COR-L47 (cell line): Measurements from ENCODE around the gene HK2.
"Not testable (repeated sequence)": the region's sequence is repeated elsewhere in the genome, so short reads cannot be mapped to it uniquely, and the experiment has no call there.

ENCODE experiments used
- DNase-seq: peaks from one replicate; lab custom pipeline; 2025; lab: John Stamatoyannopoulos, UW

The HK2 gene

DNA sequence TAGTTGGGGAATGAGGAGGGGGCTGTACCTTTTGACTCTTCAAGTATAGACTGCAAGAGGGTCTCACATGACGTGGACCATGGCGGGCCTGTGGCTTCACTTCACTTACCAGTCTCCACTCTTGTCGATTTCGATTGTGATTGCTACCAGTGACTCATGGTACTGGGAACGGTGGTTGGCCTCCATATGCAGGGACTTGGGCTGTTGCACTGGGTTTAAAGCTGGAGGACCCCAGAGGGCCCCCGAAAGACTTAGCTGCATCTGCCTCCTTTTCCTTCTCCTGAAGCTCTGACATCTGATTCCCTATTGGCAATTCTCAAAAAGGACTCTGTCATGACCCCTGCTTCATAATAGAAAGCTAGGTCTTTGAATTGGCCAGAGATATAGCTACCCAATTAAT is 43.4 kb downstream of the HK2 start:
- no peak for DNase-seq

DNA sequence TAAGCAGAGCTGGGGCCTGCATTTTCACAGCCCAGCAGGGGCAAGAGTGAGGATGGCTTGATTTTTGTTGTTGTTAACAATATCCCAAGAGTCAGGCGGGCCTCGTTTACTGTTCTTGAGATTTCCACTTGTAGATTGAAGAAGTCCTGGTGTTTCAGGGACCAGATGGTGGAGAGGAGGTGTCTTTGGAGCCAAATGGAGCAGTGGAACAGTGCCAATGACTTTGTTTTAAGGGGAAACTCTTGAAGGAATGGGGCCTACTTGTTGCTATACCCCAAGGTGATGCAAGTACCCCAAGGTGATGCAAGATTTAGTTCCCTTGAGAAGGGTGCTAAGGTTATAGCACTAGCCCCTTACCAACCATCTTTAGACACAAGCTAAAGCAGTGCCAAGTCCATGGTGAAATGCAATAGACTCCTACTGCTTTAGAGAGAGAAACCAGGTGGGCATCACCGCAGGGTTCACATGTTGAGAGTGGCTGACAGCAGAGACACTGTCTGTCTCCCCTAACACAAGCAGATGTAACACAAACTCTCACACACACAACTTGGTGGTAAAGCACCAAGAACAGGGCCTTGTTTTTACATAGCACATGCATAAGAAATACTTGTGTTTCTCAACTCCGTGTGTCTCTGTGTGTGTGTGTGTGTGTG is 44.0 kb downstream of the HK2 start:
- no peak for DNase-seq

GRCh38 chr2:74878551-74878950 is 44.6 kb downstream of the HK2 start:
- DNase-seq = no peak

DNA sequence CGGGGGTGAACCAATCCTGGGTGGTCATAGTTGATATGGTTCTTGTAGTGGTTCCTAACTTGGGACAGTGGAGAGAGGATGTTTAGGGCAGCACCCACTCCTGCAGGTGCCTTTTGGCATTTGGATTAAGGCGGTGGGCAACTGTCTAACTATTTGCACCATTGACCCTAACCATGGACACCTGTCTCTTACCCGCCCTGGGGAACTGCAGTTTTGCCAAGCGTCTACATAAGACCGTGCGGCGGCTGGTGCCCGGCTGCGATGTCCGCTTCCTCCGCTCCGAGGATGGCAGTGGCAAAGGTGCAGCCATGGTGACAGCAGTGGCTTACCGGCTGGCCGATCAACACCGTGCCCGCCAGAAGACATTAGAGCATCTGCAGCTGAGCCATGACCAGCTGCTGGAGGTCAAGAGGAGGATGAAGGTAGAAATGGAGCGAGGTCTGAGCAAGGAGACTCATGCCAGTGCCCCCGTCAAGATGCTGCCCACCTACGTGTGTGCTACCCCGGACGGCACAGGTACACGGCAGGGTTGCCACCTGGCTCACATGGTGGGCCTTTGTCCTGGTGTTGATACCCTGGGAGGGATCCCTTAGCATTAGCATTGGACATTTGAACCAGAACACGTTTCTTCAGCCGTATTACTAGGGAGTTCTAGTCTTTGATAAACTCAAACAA is 46.3 kb downstream of the HK2 start:
- no peak for DNase-seq

GRCh38 chr2:74881176-74881575 is 47.2 kb downstream of the HK2 start:
- no peak for DNase-seq

GRCh38 chr2:74881626-74882298 is 47.8 kb downstream of the HK2 start:
- DNase-seq = no peak

GRCh38 chr2:74882299-74882687 is 48.4 kb downstream of the HK2 start:
- no peak for DNase-seq

- DNase-seq = no peak
Measured at GRCh38 chr2:74883011-74883410, 49.1 kb downstream of the HK2 start.

DNA sequence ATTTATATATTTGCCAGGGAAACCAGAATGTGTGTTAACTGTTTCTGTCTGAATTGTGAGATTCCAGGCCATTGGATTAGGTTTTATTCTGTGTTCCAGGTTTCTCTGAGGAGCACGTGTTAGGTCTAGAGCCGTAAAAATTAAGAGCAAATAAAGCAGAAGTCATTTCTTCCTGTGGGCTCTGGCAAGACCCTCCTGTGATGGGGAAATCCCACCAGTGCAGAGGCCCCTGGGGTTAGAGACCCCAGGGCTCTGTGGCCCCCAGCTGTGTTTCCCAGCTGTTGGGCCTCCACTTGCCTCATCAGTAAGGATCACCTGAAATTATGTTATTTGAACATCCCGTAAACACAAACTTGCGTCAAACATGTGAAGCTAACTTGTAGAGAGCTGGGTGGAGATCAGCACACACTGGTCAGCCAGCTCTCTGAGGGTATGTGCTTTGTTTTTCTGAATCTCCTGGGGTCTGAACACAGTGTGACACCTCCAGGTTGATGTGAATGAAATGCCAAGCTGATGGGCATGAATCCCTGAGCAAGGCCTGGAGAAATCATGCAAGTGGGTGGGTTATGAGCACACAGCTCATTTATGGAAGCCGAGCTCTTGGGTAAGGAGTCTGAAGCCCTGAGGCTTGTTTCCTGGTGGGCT is 50.3 kb downstream of the HK2 start:
- DNase-seq = no peak

GRCh38 chr2:74884866-74885265 is 50.9 kb downstream of the HK2 start:
- no peak for DNase-seq

DNA sequence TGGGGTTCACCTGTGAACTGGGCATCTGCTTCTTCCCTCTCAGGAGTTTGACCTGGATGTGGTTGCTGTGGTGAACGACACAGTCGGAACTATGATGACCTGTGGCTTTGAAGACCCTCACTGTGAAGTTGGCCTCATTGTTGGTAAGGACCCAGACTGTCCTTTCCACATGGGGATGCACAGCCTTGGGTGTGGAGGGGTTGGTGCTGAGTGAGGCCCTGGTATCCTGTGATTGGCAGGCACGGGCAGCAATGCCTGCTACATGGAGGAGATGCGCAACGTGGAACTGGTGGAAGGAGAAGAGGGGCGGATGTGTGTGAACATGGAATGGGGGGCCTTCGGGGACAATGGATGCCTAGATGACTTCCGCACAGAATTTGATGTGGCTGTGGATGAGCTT is 52.3 kb downstream of the HK2 start:
- no peak for DNase-seq

DNA sequence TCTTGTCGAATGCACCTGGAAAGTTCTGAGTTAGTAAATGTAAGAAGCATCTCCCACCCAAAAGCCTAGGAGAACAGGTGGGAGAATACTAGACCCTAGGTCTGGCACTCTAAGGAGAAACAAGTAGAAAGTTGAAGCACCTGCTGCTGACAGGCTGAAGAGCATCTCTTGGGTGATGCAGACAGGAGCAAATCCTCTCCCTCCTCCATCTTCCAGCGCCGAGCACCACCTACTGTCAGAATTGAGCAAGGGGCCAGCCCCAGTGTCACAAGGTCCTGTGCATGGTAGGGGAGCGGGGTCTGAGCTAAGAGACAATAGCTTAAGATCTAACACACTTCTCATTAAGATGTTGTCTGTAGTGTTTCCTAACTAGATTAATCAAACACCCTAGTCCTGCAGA is 52.9 kb downstream of the HK2 start:
- DNase-seq = no peak

- no peak for DNase-seq
Measured at GRCh38 chr2:74887445-74887951, 53.6 kb downstream of the HK2 start.

- DNase-seq = no peak
Measured at GRCh38 chr2:74887960-74888700, 54.2 kb downstream of the HK2 start.

DNA sequence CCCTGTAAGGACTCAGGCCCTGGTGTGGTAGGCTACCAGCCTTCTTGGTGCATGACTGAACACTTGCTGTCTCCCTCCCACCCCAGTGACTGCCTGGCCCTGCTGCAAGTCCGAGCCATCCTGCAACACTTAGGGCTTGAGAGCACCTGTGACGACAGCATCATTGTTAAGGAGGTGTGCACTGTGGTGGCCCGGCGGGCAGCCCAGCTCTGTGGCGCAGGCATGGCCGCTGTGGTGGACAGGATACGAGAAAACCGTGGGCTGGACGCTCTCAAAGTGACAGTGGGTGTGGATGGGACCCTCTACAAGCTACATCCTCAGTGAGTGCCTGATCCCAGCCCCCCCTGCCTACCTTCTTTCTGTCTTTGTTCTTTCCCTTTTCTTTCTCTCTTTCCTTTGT is 55.2 kb downstream of the HK2 start:
- DNase-seq = no peak

- DNase-seq = no peak
Measured at GRCh38 chr2:74890711-74891110, 56.8 kb downstream of the HK2 start.

DNA sequence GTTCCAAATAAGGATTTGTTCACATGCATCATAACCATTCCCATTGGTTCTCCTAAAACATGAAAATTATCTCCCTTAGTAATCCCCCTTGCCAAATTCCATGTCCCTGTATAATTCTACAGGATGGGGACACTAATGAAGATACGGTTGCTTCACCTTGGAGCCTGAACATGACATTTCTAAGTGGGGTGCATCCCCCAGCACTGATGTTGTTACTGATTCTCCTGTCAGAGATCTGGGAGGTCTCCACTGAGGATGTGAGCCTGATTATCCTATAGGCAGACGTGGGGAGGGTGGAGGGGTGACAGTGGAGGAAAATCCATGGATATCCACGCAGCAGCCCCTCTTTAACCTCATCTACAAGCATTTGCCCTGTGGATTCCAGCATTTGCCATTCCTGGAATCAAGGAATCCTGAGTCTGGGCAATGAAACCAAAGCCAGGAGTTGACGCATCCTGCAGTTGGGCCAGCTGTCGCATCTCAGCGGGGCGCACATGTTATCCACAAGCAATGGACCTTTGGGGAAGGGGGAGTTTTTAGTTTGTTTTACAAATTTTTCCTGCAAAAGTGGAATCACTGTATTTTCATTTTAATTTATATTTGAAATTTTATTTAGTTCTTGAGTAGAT is 57.3 kb downstream of the HK2 start:
- no peak for DNase-seq

- DNase-seq = not testable (repeated sequence)
Measured at GRCh38 chr2:74891816-74892215, 57.9 kb downstream of the HK2 start.

DNA sequence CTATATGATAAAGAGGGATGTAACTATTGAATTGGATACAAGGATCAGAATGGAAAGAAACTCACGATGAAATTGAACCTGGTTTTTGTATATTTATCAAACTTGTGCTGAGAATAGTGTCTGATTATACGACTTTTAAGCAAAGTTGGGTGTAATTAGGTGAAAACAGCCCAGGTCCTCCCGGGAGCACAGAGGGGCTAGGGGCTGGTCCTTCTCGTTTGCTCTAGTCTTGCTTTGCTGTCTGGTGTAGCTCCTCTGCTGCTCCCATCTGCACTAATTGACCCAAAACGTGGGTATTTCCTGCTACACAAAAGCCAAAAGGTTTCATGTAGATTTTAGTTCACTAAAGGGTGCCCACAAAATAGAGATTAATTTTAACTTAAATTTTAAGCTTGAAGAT is 58.7 kb downstream of the HK2 start:
- no peak for DNase-seq

DNA sequence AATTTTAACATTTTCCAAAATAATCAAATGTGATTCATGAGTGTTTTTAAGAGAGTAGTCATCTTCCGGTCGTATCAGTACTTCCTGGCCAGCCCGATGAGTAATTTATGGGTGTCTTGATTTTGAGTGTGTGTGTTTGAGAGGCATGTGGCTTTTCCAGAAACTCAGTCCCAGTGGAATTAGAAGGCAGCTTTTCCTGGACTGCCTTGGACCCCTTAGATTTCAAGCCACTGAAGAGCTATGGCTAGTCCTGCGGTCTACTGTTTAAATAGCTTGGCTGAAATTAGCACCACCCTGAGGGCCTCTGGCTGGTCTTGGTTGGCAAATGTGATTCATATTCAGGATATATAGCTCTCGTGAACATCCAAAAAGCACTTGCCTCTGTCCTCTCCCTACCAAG is 59.4 kb downstream of the HK2 start:
- no peak for DNase-seq

DNA sequence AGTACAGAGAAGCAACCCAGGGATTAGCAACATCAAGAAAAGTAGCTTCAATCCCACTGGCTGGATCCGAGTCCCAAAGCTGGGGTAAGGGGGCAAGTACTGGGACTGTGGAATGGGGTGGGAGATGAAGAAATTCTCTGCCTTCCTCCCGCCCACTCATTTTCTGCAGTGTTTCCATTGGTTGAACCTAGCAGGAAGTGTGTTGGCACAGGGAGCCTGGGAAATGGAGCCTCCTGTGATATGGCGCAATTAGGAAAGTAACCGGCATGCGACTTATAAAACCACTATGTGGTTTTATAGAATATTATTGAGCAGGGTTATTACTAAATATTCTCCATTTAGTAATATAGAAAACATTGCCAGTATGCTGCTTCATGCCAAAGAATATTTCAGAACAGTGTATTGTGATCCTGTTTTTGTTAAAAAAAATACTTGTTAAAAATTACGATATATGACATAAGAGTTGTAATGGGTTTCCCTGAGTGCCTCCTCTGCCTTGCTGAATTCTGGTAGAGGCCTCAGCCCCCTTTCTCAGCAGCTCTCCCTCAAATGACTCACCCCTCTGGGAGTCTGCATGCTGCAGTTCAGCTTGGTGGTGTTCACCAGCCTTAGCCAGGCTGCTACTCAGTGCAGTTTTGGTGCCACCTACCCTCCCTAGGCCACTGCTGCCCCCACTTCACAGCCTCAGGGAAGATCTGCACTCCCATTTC is 60.5 kb downstream of the HK2 start:
- DNase-seq = no peak
